H9 (cell line): Measurements from ENCODE around the gene A4GNT. TPM values are rescaled to one million over a fixed set of nuclear protein-coding genes. Genes with fewer than 3 reads are reported as not detected.

ENCODE experiments used
- DNase-seq: peaks from one replicate; pipeline ENCODE4 v3.0.0-alpha.2; 2017
- H2AFZ ChIP-seq: one replicate; pipeline ENCODE4 v1.6.1; 2013; ENCODE audit warnings: mild to moderate bottlenecking, low read length, control low read depth, moderate library complexity
- H2AK5ac ChIP-seq: 2 replicates; pipeline ENCODE4 v1.6.1; 2013; ENCODE audit warnings: low read length, control low read depth, mixed read lengths; ENCODE audit not compliant: insufficient read length
- H2BK120ac ChIP-seq: one replicate; pipeline ENCODE4 v1.6.1; 2013; ENCODE audit warnings: low read depth, mild to moderate bottlenecking, low read length, control low read depth, inconsistent platforms; ENCODE audit not compliant: poor library complexity, severe bottlenecking
- H2BK12ac ChIP-seq: 2 replicates; pipeline ENCODE4 v1.6.1; 2013; ENCODE audit warnings: low read length, control low read depth, mixed read lengths, low read depth; ENCODE audit not compliant: insufficient read length
- H2BK15ac ChIP-seq: 2 replicates; pipeline ENCODE4 v1.6.1; 2013; ENCODE audit warnings: low read depth, low read length, control low read depth
- H2BK20ac ChIP-seq: one replicate; pipeline ENCODE4 v1.6.1; 2013; ENCODE audit warnings: low read depth, mild to moderate bottlenecking, low read length, control low read depth, inconsistent platforms; ENCODE audit not compliant: poor library complexity, severe bottlenecking
- H2BK5ac ChIP-seq: 2 replicates; pipeline ENCODE4 v1.6.1; 2013; ENCODE audit warnings: low read length, control low read depth, mixed read lengths; ENCODE audit not compliant: insufficient read length
- H3K14ac ChIP-seq: 2 replicates; pipeline ENCODE4 v1.6.1; 2013; ENCODE audit warnings: low read length, control low read depth; ENCODE audit not compliant: insufficient read depth
- H3K18ac ChIP-seq: 2 replicates; pipeline ENCODE4 v1.6.1; 2013; ENCODE audit warnings: low read depth, mild to moderate bottlenecking, mixed read lengths, low read length, control low read depth; ENCODE audit not compliant: insufficient read length
- H3K23ac ChIP-seq: 2 replicates; pipeline ENCODE4 v1.6.1; 2013; ENCODE audit warnings: low read length, control low read depth, mixed read lengths, low read depth; ENCODE audit not compliant: insufficient read length
- H3K23me2 ChIP-seq: 2 replicates; pipeline ENCODE4 v1.6.1; 2013; ENCODE audit warnings: low read depth, mild to moderate bottlenecking, mixed read lengths, low read length, control low read depth; ENCODE audit not compliant: insufficient read length, poor library complexity, severe bottlenecking
- H3K27ac ChIP-seq: 2 replicates; pipeline ENCODE4 v1.5.1; 2013; ENCODE audit warnings: low read length, control low read depth, mixed read lengths, low read depth; ENCODE audit not compliant: insufficient read length
- H3K27me3 ChIP-seq: 2 replicates; pipeline ENCODE4 v1.6.1; 2013; ENCODE audit warnings: low read length, control low read depth, inconsistent platforms; ENCODE audit not compliant: insufficient read depth
- H3K4ac ChIP-seq: 2 replicates; pipeline ENCODE4 v1.6.1; 2013; ENCODE audit warnings: low read depth, mild to moderate bottlenecking, control low read depth, inconsistent platforms, low read length, moderate library complexity
- H3K4me1 ChIP-seq: 2 replicates; pipeline ENCODE4 v1.6.1; 2013; ENCODE audit warnings: low read length, control low read depth, inconsistent platforms; ENCODE audit not compliant: insufficient read depth
- H3K4me2 ChIP-seq: 2 replicates; pipeline ENCODE4 v1.6.1; 2013; ENCODE audit warnings: low read length, control low read depth, mixed read lengths; ENCODE audit not compliant: insufficient read length, insufficient read depth
- H3K56ac ChIP-seq: 2 replicates; pipeline ENCODE4 v1.6.1; 2013; ENCODE audit warnings: low read depth, mild to moderate bottlenecking, mixed read lengths, low read length, control low read depth; ENCODE audit not compliant: insufficient read length
- H3K79me1 ChIP-seq: 2 replicates; pipeline ENCODE4 v1.6.1; 2013; ENCODE audit warnings: low read depth, mild to moderate bottlenecking, moderate library complexity, low read length, control low read depth, inconsistent platforms; ENCODE audit not compliant: insufficient read depth, poor library complexity, severe bottlenecking
- H3K79me2 ChIP-seq: 2 replicates; pipeline ENCODE4 v1.6.1; 2013; ENCODE audit warnings: low read length, control low read depth, inconsistent platforms; ENCODE audit not compliant: insufficient read depth
- H3K9ac ChIP-seq: 2 replicates; pipeline ENCODE4 v1.6.1; 2013; ENCODE audit warnings: low read length, control low read depth, mixed read lengths; ENCODE audit not compliant: insufficient read length; ENCODE audit errors: extremely low read depth
- H3K9me3 ChIP-seq: one replicate; pipeline ENCODE4 v1.6.1; 2013; ENCODE audit warnings: low read depth, low read length, inconsistent platforms; ENCODE audit not compliant: control insufficient read depth
- H3T11ph ChIP-seq: one replicate; pipeline ENCODE4 v1.6.1; 2013; ENCODE audit warnings: mild to moderate bottlenecking, low read length, control low read depth, inconsistent platforms
- H4K20me1 ChIP-seq: one replicate; pipeline ENCODE4 v1.6.1; 2013; ENCODE audit not compliant: control insufficient read depth, insufficient read length, insufficient read depth
- H4K5ac ChIP-seq: 2 replicates; pipeline ENCODE4 v1.6.1; 2013; ENCODE audit warnings: low read depth, mild to moderate bottlenecking, mixed read lengths, low read length, control low read depth; ENCODE audit not compliant: insufficient read length
- H4K8ac ChIP-seq: replicated peaks from 2 replicates; pipeline ENCODE4 v1.6.1; 2013; ENCODE audit warnings: low read length, control low read depth, mixed read lengths, low read depth; ENCODE audit not compliant: insufficient read length
- H4K91ac ChIP-seq: 2 replicates; pipeline ENCODE4 v1.6.1; 2013; ENCODE audit warnings: low read depth, mild to moderate bottlenecking, moderate library complexity, mixed read lengths, low read length, control low read depth; ENCODE audit not compliant: insufficient read length
- H3K27ac Mint-ChIP-seq, 3 experiments: 2 replicates in 2 of 3; 3 replicates in 1 of 3; pipeline ENCODE4 v1.8.0; 2020 to 2021; ENCODE audit warnings: mixed read lengths in 3 of 3, mild to moderate bottlenecking in 1 of 3, moderate library complexity in 1 of 3
- H3K27me3 Mint-ChIP-seq: 2 replicates; pipeline ENCODE4 v1.8.0; 2021; ENCODE audit warnings: low read depth, mild to moderate bottlenecking, moderate library complexity, mixed read lengths
- H3K36me3 Mint-ChIP-seq, 3 experiments: 2 replicates in 2 of 3; 3 replicates in 1 of 3; pipeline ENCODE4 v1.8.0; 2020 to 2021; ENCODE audit warnings: low read depth in 3 of 3, mixed read lengths in 3 of 3; ENCODE audit not compliant: insufficient read depth in 1 of 3
- H3K4me1 Mint-ChIP-seq, 2 experiments: 2 replicates each; pipeline ENCODE4 v1.8.0; 2020; ENCODE audit warnings: mixed read lengths in 2 of 2
- H3K4me3 Mint-ChIP-seq, 2 experiments: 2 replicates in 1 of 2; 3 replicates in 1 of 2; pipeline ENCODE4 v1.8.0; 2020 to 2021; ENCODE audit warnings: mild to moderate bottlenecking in 2 of 2, mixed read lengths in 2 of 2, moderate library complexity in 1 of 2
- H3K9me3 Mint-ChIP-seq, 2 experiments: 2 replicates in 1 of 2; 3 replicates in 1 of 2; pipeline ENCODE4 v1.8.0; 2020; ENCODE audit warnings: mild to moderate bottlenecking in 2 of 2, mixed read lengths in 2 of 2, moderate library complexity in 1 of 2
- WGBS: extraction: QIAGEN DNeasy Blood & Tissue Kit; methylation state at CpG from one replicate; pipeline ENCODE4 v1.1.7; 2013; ENCODE audit warnings: missing lambda C conversion rate, low lambda C conversion rate, mixed read lengths; ENCODE audit not compliant: insufficient read length; ENCODE audit errors: extremely low coverage; 5-methylcytosine and 5-hydroxymethylcytosine counted together
- total RNA-seq: library from RNA; stranded (reverse); gene quantifications from 2 replicates; pipeline ENCODE4 v1.2.1, GENCODE V29; 2021
- TF ChIP-seq, protein P1 (sequence below): fragments of 200-600 bp; sonication (generic); conservative IDR thresholded peaks from 3 replicates; pipeline ENCODE4 v1.8.0; 2021; ENCODE audit warnings: antibody characterized with exemption, mild to moderate bottlenecking

Gene A4GNT
- total RNA-seq, 1 experiment from 2014 or later = not detected

DNA sequence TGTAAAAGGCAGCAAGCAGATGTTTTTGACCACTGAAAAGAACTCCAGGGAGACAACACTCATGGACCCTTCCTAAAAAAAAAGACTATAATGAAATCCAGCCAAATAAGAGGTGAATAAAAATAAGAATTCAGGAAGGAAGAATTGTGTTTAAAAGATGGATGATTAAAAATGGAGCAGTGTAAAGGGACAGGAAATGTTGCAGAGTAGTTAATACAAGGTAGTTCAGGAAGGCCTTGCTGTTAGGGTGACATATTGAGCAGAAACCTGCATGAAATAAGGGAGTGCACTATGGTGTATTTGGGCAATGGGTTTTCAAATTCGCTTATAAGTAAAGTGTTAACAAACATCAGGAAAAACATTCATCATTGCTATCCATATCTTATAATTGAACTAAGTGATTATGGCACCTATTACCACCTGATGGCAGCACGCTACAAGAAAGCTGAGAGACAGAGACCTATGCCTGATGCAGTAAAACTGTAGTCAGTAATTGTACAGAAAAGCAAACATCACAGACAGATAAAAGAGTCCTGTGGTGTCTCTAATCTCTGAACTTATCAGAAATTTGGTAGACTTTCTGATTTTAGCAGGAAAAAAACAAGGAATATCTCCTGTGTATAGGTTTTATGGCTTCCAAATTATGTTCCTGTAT lies 48.3 kb upstream of the A4GNT start:
- DNase-seq = no peak
- H3K27me3 ChIP-seq = no peaks in the 10 kb centered on the region
- no peak overlapping the region for H3K18ac ChIP-seq
- H3K23me2 ChIP-seq = no peaks in the 10 kb centered on the region
- H4K8ac ChIP-seq = no peak overlapping the region
- no peak overlapping the region for H3K9ac ChIP-seq
- no peaks in the 10 kb centered on the region for H3K4me1 ChIP-seq
- no peak overlapping the region for H2BK120ac ChIP-seq
- H3K27ac ChIP-seq = no peak overlapping the region
- H3K27me3 Mint-ChIP-seq = peaks cover 26% of the 10 kb centered on the region
- no peak overlapping the region for H2BK20ac ChIP-seq
- WGBS = no CpG with 5 or more reads among the region's 2 CpGs
- no peak overlapping the region for H2BK12ac ChIP-seq
- TF ChIP-seq, protein P1, sequence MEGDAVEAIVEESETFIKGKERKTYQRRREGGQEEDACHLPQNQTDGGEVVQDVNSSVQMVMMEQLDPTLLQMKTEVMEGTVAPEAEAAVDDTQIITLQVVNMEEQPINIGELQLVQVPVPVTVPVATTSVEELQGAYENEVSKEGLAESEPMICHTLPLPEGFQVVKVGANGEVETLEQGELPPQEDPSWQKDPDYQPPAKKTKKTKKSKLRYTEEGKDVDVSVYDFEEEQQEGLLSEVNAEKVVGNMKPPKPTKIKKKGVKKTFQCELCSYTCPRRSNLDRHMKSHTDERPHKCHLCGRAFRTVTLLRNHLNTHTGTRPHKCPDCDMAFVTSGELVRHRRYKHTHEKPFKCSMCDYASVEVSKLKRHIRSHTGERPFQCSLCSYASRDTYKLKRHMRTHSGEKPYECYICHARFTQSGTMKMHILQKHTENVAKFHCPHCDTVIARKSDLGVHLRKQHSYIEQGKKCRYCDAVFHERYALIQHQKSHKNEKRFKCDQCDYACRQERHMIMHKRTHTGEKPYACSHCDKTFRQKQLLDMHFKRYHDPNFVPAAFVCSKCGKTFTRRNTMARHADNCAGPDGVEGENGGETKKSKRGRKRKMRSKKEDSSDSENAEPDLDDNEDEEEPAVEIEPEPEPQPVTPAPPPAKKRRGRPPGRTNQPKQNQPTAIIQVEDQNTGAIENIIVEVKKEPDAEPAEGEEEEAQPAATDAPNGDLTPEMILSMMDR = peak; percentile 63
- no peak overlapping the region for H2AK5ac ChIP-seq
- H2AFZ ChIP-seq = no peak overlapping the region
- H3K36me3 Mint-ChIP-seq = no peaks in the 10 kb centered on the region
- H2BK15ac ChIP-seq = no peak overlapping the region
- no peak overlapping the region for H3K4me2 ChIP-seq
- no peak overlapping the region for H4K5ac ChIP-seq
- peaks cover 0 to 6% of the 10 kb centered on the region in 2 experiments; a peak in 1 of 5 replicates for H3K9me3 Mint-ChIP-seq
- H2BK5ac ChIP-seq = no peak overlapping the region
- no peaks in the 10 kb centered on the region for H3K9me3 ChIP-seq
- H4K20me1 ChIP-seq = no peaks in the 10 kb centered on the region
- H3K14ac ChIP-seq = no peak overlapping the region
- no peak overlapping the region for H3K27ac Mint-ChIP-seq
- H3K23ac ChIP-seq = no peak overlapping the region
- H3K79me2 ChIP-seq = no peaks in the 10 kb centered on the region
- H4K91ac ChIP-seq = no peak overlapping the region
- no peak overlapping the region for H3K4ac ChIP-seq
- H3K4me1 Mint-ChIP-seq = no peaks in the 10 kb centered on the region
- no peak overlapping the region for H3K4me3 Mint-ChIP-seq
- H3K56ac ChIP-seq = no peak overlapping the region
- H3T11ph ChIP-seq = no peak overlapping the region
- H3K79me1 ChIP-seq = no peaks in the 10 kb centered on the region
